Cerebellar cortex (tissue), 1 donor: ENCODE measurements around the gene MYLK2.
A peak's percentile ranks its signal among the peaks of the same experiment; 100 is the strongest.

ENCODE experiments used
- DNase-seq: peaks from one replicate; pipeline ENCODE4 v3.0.0-alpha.2; 2015; ENCODE audit warnings: low spot score

MYLK2 gene

GRCh38 chr20:31871618-31871954 is 52.4 kb downstream of the MYLK2 start:
- DNase-seq = no peak

GRCh38 chr20:31872406-31872805 is 53.2 kb downstream of the MYLK2 start:
- no peak for DNase-seq

- DNase-seq = no peak
These were observed 56.5 kb downstream of the MYLK2 start for GRCh38 chr20:31875671-31876070.

GRCh38 chr20:31877684-31878083 is 58.5 kb downstream of the MYLK2 start:
- no peak for DNase-seq

GRCh38 chr20:31879143-31879987 is 60.2 kb downstream of the MYLK2 start:
- peak; percentile 94 for DNase-seq

GRCh38 chr20:31881945-31882344 is 62.8 kb downstream of the MYLK2 start:
- DNase-seq = no peak

GRCh38 chr20:31883829-31884228 is 64.7 kb downstream of the MYLK2 start:
- no peak for DNase-seq
